Adrenal gland (tissue), 12 donors: ENCODE data around the gene CBX7. TPM values are rescaled to one million over a fixed set of nuclear protein-coding genes. Genes with fewer than 3 reads are reported as not detected.

Experiments
- DNase-seq, 7 donors: peaks; one replicate each; pipeline ENCODE4 v3.0.0-alpha.2; 2019 to 2020
- H3K27ac ChIP-seq, 5 donors: fragments of 200-600 bp; sonication (generic) in 4 of 5; 1 replicate in 3 of 5; 2 replicates in 2 of 5; pipeline versions ENCODE4 v1.5.1 to v1.8.0; 2016 to 2020; ENCODE audit warnings: mild to moderate bottlenecking in 1 of 5
- H3K27me3 ChIP-seq: fragments of 200-600 bp; 2 replicates; pipeline ENCODE4 v1.8.0; 2021
- H3K36me3 ChIP-seq, 2 donors: fragments of 200-600 bp; replicated peaks in 1 of 2; 1 replicate in 1 of 2; 2 replicates in 1 of 2; pipeline versions ENCODE4 v1.5.1 to v1.8.0; 2018 to 2022
- H3K4me1 ChIP-seq, 2 donors: fragments of 200-600 bp; replicated peaks in 1 of 2; 1 replicate in 1 of 2; 2 replicates in 1 of 2; pipeline versions ENCODE4 v1.5.1 to v1.8.0; 2018 to 2021
- H3K4me3 ChIP-seq, 4 donors: fragments of 200-600 bp; sonication (generic) in 3 of 4; one replicate each; pipeline ENCODE4 v1.5.1; 2016 to 2018
- H3K9me3 ChIP-seq, 3 donors: fragments of 200-600 bp; sonication (generic) in 1 of 3; replicated peaks in 1 of 3; 1 replicate in 2 of 3; 2 replicates in 1 of 3; pipeline versions ENCODE4 v1.5.1 to v1.8.0; 2016 to 2021
- CTCF ChIP-seq, 6 experiments: fragments of 450-650 bp in 4 of 6; fragments of 200-600 bp in 2 of 6; sonication (generic) in 1 of 6; IDR thresholded peaks; 1 replicate in 5 of 6; 2 replicates in 1 of 6; pipeline versions ENCODE4 v1.5.1 to v1.8.0; 2016 to 2021; ENCODE audit warnings: antibody characterized with exemption in 6 of 6, mild to moderate bottlenecking in 2 of 6, moderate library complexity in 1 of 6
- POLR2A ChIP-seq, 2 donors: fragments of 450-650 bp; IDR thresholded peaks; one replicate each; pipeline ENCODE4 v1.6.1; 2017; ENCODE audit warnings: antibody characterized with exemption in 2 of 2, mild to moderate bottlenecking in 2 of 2, moderate library complexity in 1 of 2
- WGBS, 4 donors: extraction: QIAGEN DNeasy Blood & Tissue Kit in 2 of 4; methylation state at CpG; one replicate each; pipeline versions ENCODE4 v1.1.5 to v1.1.7; 2013 to 2017; 5-methylcytosine and 5-hydroxymethylcytosine counted together
- intact Hi-C, 2 donors: fragments of 100-400 bp; cut with DNase I; formaldehyde crosslinking; loops; one replicate each; pipeline versions ENCODE4 v1.14.1 to v1.15.0; 2022 to 2023
- polyA plus RNA-seq, 3 donors: library from polyadenylated mRNA; stranded (reverse); fragments of 200-250 nt in 2 of 3; fragments of 350-450 nt in 1 of 3; fragmentation: Illumina TruSeq in 1 of 3; extraction: RNeasy Lipid Tissue Mini Kit (QIAGEN cat#74804) in 1 of 3; gene quantifications; one replicate each; pipeline ENCODE4 v1.2.3, GENCODE V29; 2013 to 2014
- total RNA-seq, 9 donors: library from RNA; depleted of rRNA in 4 of 9; stranded (reverse); fragments of >200 nt in 4 of 9; fragments of 120-200 nt in 1 of 9; fragmentation: NEBNext Ultra II Directional in 1 of 9; extraction: Animal tissue kit (Norgen Biotek cat#: 25700) in 1 of 9; gene quantifications; one replicate each; pipeline versions ENCODE4 v1.1.0 to v1.2.4, GENCODE V29; 2013 to 2023
- donor health status: healthy with polysubstance abuse.
- donor health status: Bipolar disorder and iron deficiency.
- donor health status: DM: yes; HTN: yes; CAD: no.
- donor health status: DM: no; HTN: no; CAD: no.
- donor health status: DM: no; HTN: no; CAD: no.
- donor health status: DM: yes; HTN: yes; CAD: no.

Gene CBX7
- total and polyA plus RNA-seq, 12 donors = 2.7 to 89.2 (median 51.5) TPM

- WGBS, 4 donors = 73 to 74% (median 73%) methylated on average over 15 of the region's 15 CpGs
- H3K4me3 ChIP-seq = no peak overlapping the region
- intact Hi-C loops = loop anchor here in 1 of 2 donors (10.0 kb wide), 1 partner anchor 346 kb away; no protein-coding TSS in a partner anchor
These were observed 41.6 kb downstream of the CBX7 start for GRCh38 chr22:39110631-39111561.

GRCh38 chr22:39109361-39109760 is 43.1 kb downstream of the CBX7 start:
- TF ChIP-seq CTCF (IDR thresholded peaks at IDR 0.05) = no peak
- no peak for TF ChIP-seq POLR2A (IDR thresholded peaks at IDR 0.05)
- H3K27me3 ChIP-seq = no peaks in the 10 kb centered on the region
- H3K4me3 ChIP-seq = no peak overlapping the region
- 74 to 79% (median 76%) methylated on average over 9 of the region's 9 CpGs for WGBS, 4 donors
- intact Hi-C loops = no loop called here
- DNase-seq = no peak
- no peaks in the 10 kb centered on the region for H3K9me3 ChIP-seq
- no peak overlapping the region for H3K27ac ChIP-seq
- H3K36me3 ChIP-seq = no peaks in the 10 kb centered on the region
- H3K4me1 ChIP-seq = no peaks in the 10 kb centered on the region

More at GRCh38 chr22:39110631-39111561, 41.6 kb downstream of the CBX7 start:
- no peak for DNase-seq
- Histone ChIP-seq H3K27me3 (no peaks in the 10 kb centered on the region), H3K9me3 (no peaks in the 10 kb centered on the region), H3K4me1 (no peaks in the 10 kb centered on the region), H3K36me3 (no peaks in the 10 kb centered on the region), H3K27ac (no peak overlapping the region)
- no peak for TF ChIP-seq POLR2A (IDR thresholded peaks at IDR 0.05)
- TF ChIP-seq CTCF (IDR thresholded peaks at IDR 0.05) = no peak

- no peak for DNase-seq
- no peaks in the 10 kb centered on the region for H3K27me3 ChIP-seq
- TF ChIP-seq POLR2A (IDR thresholded peaks at IDR 0.05) (no peak), CTCF (IDR thresholded peaks at IDR 0.05) (no peak)
- H3K36me3 ChIP-seq = no peaks in the 10 kb centered on the region
- no peaks in the 10 kb centered on the region for H3K4me1 ChIP-seq
- intact Hi-C loops = no loop called here
- H3K27ac ChIP-seq = no peak overlapping the region
- 90 to 97% (median 94%) methylated on average over 4 of the region's 4 CpGs for WGBS, 4 donors
- H3K9me3 ChIP-seq = no peaks in the 10 kb centered on the region
- no peak overlapping the region for H3K4me3 ChIP-seq
These were observed 44.0 kb downstream of the CBX7 start for GRCh38 chr22:39108487-39108886.

GRCh38 chr22:39106326-39106725 is 46.2 kb downstream of the CBX7 start:
- DNase-seq = no peak
- no peak overlapping the region for H3K27ac ChIP-seq
- TF ChIP-seq CTCF (IDR thresholded peaks at IDR 0.05) = no peak
- no peak for TF ChIP-seq POLR2A (IDR thresholded peaks at IDR 0.05)
- intact Hi-C loops = no loop called here
- no peak overlapping the region for H3K4me3 ChIP-seq
- no peaks in the 10 kb centered on the region for H3K4me1 ChIP-seq
- no peaks in the 10 kb centered on the region for H3K27me3 ChIP-seq
- 49 to 58% (median 52%) methylated on average over 2 of the region's 2 CpGs for WGBS, 4 donors
- H3K36me3 ChIP-seq = no peaks in the 10 kb centered on the region
- no peaks in the 10 kb centered on the region for H3K9me3 ChIP-seq
